ENCODE results near the gene VCP.

VCP gene

DNA sequence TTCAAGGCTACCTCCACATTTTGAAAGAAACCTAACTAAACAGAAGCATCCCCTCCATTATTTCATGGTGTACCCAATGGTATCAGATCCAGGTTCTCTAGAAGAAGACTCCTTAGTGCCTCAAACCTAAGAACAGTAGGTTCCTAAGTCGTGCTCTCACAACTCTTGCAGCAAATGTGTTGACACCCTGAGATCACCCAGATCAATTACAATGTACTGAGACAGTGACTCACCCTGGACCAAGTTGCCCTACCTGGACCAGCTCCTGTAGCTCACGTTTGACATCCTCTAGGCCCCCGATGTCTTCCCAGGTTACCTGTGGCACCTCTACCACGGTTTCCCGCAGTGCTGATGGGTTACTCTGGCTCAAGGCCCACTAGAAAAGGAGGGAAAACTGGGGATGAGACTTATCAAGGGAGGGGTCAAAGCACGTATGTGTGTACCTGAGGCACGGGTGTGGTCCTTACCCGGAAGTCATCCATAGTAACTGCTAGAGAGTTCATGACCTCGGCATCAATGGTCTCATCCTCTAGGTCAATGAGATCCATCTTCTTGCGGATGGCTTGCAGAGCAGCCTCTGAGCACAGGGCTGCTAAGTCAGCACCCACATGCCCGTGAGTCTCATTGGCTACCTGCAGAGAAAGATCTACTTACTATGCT, 11.7 kb downstream of the VCP start:
- H3K9me2 ChIP-seq (replicated peaks; ENCODE audit: insufficient read depth, low read length): no peaks in the 10 kb centered on the region
- H3K4me2 ChIP-seq (ENCODE audit: low read depth, low read length, poor library complexity, severe bottlenecking): no peak overlapping the region
- H3K27ac ChIP-seq (ENCODE audit: low read depth, low read length): no peak overlapping the region
- TF ChIP-seq CTCF (IDR thresholded peaks at IDR 0.05; ENCODE audit: insufficient read depth, low read length, poor library complexity, severe bottlenecking): no peak
- TF ChIP-seq EZH2phosphoT487 (conservative IDR thresholded peaks at IDR 0.05; ENCODE audit: low read length): no peak
- H3K9me3 ChIP-seq (ENCODE audit: insufficient read depth, low read length): no peaks in the 10 kb centered on the region
- H3K9ac ChIP-seq (ENCODE audit: low read length): no peak overlapping the region
- H4K20me1 ChIP-seq (ENCODE audit: low read depth, low read length): no peaks in the 10 kb centered on the region
- H3K79me2 ChIP-seq (ENCODE audit: insufficient read depth, low read length): no peaks in the 10 kb centered on the region
- H3K27me3 ChIP-seq (ENCODE audit: low read length): no peaks in the 10 kb centered on the region
- no peak overlapping the region for H3K4me3 ChIP-seq (ENCODE audit: insufficient read depth, low read length, poor library complexity, severe bottlenecking)
- H3K36me3 ChIP-seq (ENCODE audit: low read length): peaks cover 81% of the 10 kb centered on the region
- no peak overlapping the region for H2AFZ ChIP-seq (ENCODE audit: low read depth, low read length, severe bottlenecking)
- H3F3A ChIP-seq (ENCODE audit: insufficient read depth): peaks cover 5% of the 10 kb centered on the region; the same call in 1 of the 2 replicates

DNA sequence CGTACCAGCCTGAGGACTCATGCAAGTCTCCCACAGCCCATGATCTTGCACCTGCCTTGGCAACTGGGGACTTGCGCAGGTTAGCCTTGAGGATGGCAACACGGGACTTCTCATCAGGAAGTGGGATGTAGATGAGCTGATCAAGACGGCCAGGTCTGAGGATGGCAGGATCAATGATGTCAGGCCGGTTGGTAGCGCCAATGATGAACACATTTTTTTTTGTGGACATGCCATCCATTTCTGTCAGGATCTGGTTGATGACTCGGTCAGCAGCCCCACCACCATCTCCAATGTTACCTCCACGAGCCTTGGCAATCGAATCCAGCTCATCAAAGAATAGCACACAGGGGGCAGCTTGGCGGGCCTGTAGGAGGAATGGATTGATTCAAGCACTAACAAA, 13.0 kb downstream of the VCP start:
- TF ChIP-seq CTCF (IDR thresholded peaks at IDR 0.05; ENCODE audit: insufficient read depth, low read length, poor library complexity, severe bottlenecking) (no peak), EZH2phosphoT487 (conservative IDR thresholded peaks at IDR 0.05; ENCODE audit: low read length) (no peak)
- H3K9ac ChIP-seq (ENCODE audit: low read length): no peak overlapping the region
- no peak overlapping the region for H3K4me3 ChIP-seq (ENCODE audit: insufficient read depth, low read length, poor library complexity, severe bottlenecking)
- no peaks in the 10 kb centered on the region for H4K20me1 ChIP-seq (ENCODE audit: low read depth, low read length)
- H3K79me2 ChIP-seq (ENCODE audit: insufficient read depth, low read length): no peaks in the 10 kb centered on the region
- H3K27me3 ChIP-seq (ENCODE audit: low read length): no peaks in the 10 kb centered on the region
- no peak overlapping the region for H3K27ac ChIP-seq (ENCODE audit: low read depth, low read length)
- peaks cover 6% of the 10 kb centered on the region; the same call in 1 of the 2 replicates for H3F3A ChIP-seq (ENCODE audit: insufficient read depth)
- H3K9me3 ChIP-seq (ENCODE audit: insufficient read depth, low read length): no peaks in the 10 kb centered on the region
- no peaks in the 10 kb centered on the region for H3K9me2 ChIP-seq (replicated peaks; ENCODE audit: insufficient read depth, low read length)
- peaks cover 71% of the 10 kb centered on the region for H3K36me3 ChIP-seq (ENCODE audit: low read length)
- H3K4me2 ChIP-seq (ENCODE audit: low read depth, low read length, poor library complexity, severe bottlenecking): no peak overlapping the region
- no peak overlapping the region for H2AFZ ChIP-seq (ENCODE audit: low read depth, low read length, severe bottlenecking)

- no peaks in the 10 kb centered on the region for H3K9me3 ChIP-seq (ENCODE audit: insufficient read depth, low read length)
- H3K4me2 ChIP-seq (ENCODE audit: low read depth, low read length, poor library complexity, severe bottlenecking): no peak overlapping the region
- H3F3A ChIP-seq (ENCODE audit: insufficient read depth): peaks cover 6% of the 10 kb centered on the region; the same call in 1 of the 2 replicates
- H3K9me2 ChIP-seq (replicated peaks; ENCODE audit: insufficient read depth, low read length): no peaks in the 10 kb centered on the region
- no peak overlapping the region for H2AFZ ChIP-seq (ENCODE audit: low read depth, low read length, severe bottlenecking)
- H3K36me3 ChIP-seq (ENCODE audit: low read length): peaks cover 49% of the 10 kb centered on the region
- H3K4me3 ChIP-seq (ENCODE audit: insufficient read depth, low read length, poor library complexity, severe bottlenecking): no peak overlapping the region
- H3K27me3 ChIP-seq (ENCODE audit: low read length): no peaks in the 10 kb centered on the region
- no peaks in the 10 kb centered on the region for H3K79me2 ChIP-seq (ENCODE audit: insufficient read depth, low read length)
- H3K27ac ChIP-seq (ENCODE audit: low read depth, low read length): no peak overlapping the region
- H4K20me1 ChIP-seq (ENCODE audit: low read depth, low read length): no peaks in the 10 kb centered on the region
- H3K9ac ChIP-seq (ENCODE audit: low read length): no peak overlapping the region
- TF ChIP-seq EZH2phosphoT487 (conservative IDR thresholded peaks at IDR 0.05; ENCODE audit: low read length) (no peak), CTCF (IDR thresholded peaks at IDR 0.05; ENCODE audit: insufficient read depth, low read length, poor library complexity, severe bottlenecking) (no peak)
These were observed 15.2 kb downstream of the VCP start for GRCh38 chr9:35057271-35057620.
